HG02970 (cell line): ENCODE measurements around the gene ADIRF.
"Not testable (repeated sequence)": the region's sequence is repeated elsewhere in the genome, so short reads cannot be mapped to it uniquely, and the experiment has no call there.

Source experiments
- ATAC-seq: cut with Tn5 transposase; IDR thresholded peaks from one replicate; pipeline ENCODE4 v1.9.1; 2021; ENCODE audit warnings: mild to moderate bottlenecking, moderate library complexity, moderate number of reproducible peaks; ENCODE audit not compliant: unreplicated experiment, low FRiP score

ADIRF gene

GRCh38 chr10:86968271-86968993 lies at the start of gene ADIRF:
ADIRF (plus strand) TSS chr10:86968482; CDS start chr10:86968545, 63 bp downstream.
- no peak for ATAC-seq

GRCh38 chr10:86922553-86922961 lies 45.7 kb upstream of the ADIRF start:
- ATAC-seq, result no peak

- no peak for ATAC-seq
These were observed 38.6 kb upstream of the ADIRF start for GRCh38 chr10:86929468-86930380.

GRCh38 chr10:86931872-86932271 lies 36.4 kb upstream of the ADIRF start:
- no peak for ATAC-seq

- no peak for ATAC-seq
These were observed 35.6 kb upstream of the ADIRF start for GRCh38 chr10:86932674-86933073.

GRCh38 chr10:86934162-86934711 lies 34.0 kb upstream of the ADIRF start:
- ATAC-seq, result not testable (repeated sequence)

- no peak for ATAC-seq
These were observed 31.4 kb upstream of the ADIRF start for GRCh38 chr10:86936661-86937501.

GRCh38 chr10:86937502-86938154 lies 30.7 kb upstream of the ADIRF start:
- no peak for ATAC-seq

- no peak for ATAC-seq
These were observed 30.0 kb upstream of the ADIRF start for GRCh38 chr10:86938260-86938659.

- ATAC-seq, result not testable (repeated sequence)
These were observed 28.2 kb upstream of the ADIRF start for GRCh38 chr10:86940076-86940475.

- no peak for ATAC-seq
These were observed 27.6 kb upstream of the ADIRF start for GRCh38 chr10:86940677-86941076.

- ATAC-seq, result no peak
These were observed 26.9 kb upstream of the ADIRF start for GRCh38 chr10:86941426-86941825.

GRCh38 chr10:86941991-86942421 lies 26.3 kb upstream of the ADIRF start:
- ATAC-seq, result no peak

GRCh38 chr10:86942441-86943315 lies 25.6 kb upstream of the ADIRF start:
- ATAC-seq, result no peak

- no peak for ATAC-seq
These were observed 24.8 kb upstream of the ADIRF start for GRCh38 chr10:86943316-86944030.

- no peak for ATAC-seq
These were observed 24.3 kb upstream of the ADIRF start for GRCh38 chr10:86944031-86944419.

GRCh38 chr10:86944471-86944870 lies 23.8 kb upstream of the ADIRF start:
- ATAC-seq, result no peak

- no peak for ATAC-seq
These were observed 23.4 kb upstream of the ADIRF start for GRCh38 chr10:86944907-86945306.
